GM18498 (cell line): ENCODE data around the gene ZNF93.
"Not testable (repeated sequence)": the region's sequence is repeated elsewhere in the genome, so short reads cannot be mapped to it uniquely, and the experiment has no call there.

Experiments used
- ATAC-seq: cut with Tn5 transposase; IDR thresholded peaks from one replicate; pipeline ENCODE4 v1.9.1; 2021; ENCODE audit warnings: mild to moderate bottlenecking, moderate library complexity; ENCODE audit not compliant: unreplicated experiment

ZNF93 gene

GRCh38 chr19:19933432-19934314 lies 32.9 kb downstream of the ZNF93 start:
- ATAC-seq = not testable (repeated sequence)

DNA sequence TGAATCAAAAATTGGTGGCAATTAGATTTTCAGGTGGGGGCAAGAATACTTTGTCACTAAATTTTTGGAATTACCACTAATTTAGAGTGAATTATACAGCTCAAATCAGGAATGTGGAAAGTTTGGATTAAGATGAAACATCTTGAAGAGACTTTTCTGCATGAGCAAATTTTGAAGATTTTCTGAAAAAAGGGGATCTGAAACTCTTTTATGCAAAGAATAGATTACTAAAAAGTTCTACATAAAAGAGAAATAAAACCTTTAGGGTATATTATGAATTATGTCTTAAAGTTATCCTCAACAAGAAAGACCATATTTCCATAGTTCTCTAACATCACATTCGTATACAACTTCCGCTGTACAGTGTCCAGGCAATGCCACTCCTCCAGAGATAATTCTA lies 36.7 kb downstream of the ZNF93 start:
- ATAC-seq = no peak

- ATAC-seq = no peak
These were observed 37.7 kb downstream of the ZNF93 start for GRCh38 chr19:19938449-19938848.

DNA sequence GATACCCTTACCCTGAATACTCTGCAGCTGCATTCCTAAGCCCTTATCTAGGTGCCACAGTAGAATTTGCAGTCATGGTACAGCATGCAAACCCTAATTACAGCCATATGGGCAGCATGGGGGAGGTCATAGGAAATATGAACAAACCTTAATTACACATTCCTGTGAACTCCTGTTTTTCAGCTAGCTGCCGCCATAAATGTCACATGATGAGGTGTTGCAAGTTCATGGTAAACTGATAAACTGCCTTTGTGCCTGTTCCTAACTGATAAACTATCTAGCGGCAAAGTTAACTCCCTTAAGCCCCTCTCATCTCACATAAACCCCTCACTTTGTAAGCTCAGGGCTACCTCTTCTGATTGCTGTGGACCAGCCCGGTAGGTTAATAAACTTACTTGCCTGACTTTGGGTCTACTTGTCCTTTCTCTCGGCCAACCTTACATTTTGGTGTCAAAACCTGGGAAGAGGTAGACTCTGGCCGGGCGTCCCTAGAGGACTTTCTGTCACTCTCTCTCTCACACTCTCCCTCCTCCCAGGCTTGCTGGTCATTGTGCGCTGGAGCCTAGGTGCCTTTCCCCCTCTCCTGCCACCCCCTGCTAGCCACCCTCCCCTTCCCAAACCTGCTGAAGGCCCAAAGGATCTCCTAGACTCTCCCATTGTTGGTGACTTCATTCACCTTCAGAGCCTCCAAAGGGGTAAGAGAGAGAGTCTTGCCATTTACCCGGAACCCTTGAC lies 43.3 kb downstream of the ZNF93 start:
- ATAC-seq = no peak

- no peak for ATAC-seq
These were observed 43.8 kb downstream of the ZNF93 start for GRCh38 chr19:19944583-19944880.

GRCh38 chr19:19946226-19946625 lies 45.5 kb downstream of the ZNF93 start:
- no peak for ATAC-seq

- no peak for ATAC-seq
These were observed 48.1 kb downstream of the ZNF93 start for GRCh38 chr19:19948800-19949199.

DNA sequence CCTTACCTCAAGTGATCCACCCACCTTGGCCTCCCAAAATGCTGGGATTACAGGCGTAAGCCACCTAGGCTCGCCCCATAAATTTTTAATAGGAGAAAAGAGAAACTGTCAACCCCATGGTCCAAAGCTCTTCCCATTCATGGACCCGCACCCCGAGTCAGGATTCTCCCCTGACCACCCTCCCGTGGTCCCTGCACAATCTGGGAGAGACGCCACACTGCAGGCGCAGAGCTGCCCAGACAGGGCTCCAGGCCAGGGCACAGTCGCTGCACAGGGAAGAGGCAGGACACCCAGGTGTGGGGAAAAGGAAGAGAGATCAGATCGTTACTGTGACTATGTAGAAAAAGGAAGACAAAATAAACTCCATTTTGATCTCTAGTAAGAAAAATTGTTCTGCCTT lies 54.5 kb downstream of the ZNF93 start:
- ATAC-seq = no peak

DNA sequence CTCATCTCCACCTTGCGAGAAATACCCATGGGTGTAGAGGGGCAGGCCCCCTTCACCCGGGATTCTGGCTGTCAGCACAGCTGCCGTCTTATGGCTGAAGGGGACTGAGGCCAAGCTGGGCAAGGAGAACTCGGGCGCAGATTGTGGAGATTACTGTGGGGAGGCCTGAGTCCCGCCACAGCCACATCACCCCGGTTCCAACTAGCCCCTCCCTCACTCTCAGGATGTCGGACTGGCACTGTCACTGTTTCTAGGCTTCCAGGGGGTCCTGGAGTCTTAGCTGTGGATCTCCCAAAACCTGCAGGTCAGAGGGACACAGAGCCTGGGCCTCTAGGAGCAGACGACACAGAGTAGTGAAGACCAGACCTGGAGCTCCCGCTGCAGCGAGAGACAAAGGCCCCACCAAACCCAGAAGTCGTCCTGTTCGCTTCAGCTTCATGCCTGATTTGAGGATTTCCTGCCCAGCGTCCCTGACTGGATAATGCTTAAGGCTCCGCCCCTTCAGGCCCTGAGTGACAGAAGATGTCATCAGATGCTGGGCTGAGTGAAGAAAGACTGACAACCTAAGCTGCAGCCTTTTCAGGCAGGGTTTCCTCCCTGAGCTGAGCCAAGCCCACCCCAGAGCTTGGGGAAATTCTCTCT lies 55.8 kb downstream of the ZNF93 start:
- ATAC-seq = no peak

DNA sequence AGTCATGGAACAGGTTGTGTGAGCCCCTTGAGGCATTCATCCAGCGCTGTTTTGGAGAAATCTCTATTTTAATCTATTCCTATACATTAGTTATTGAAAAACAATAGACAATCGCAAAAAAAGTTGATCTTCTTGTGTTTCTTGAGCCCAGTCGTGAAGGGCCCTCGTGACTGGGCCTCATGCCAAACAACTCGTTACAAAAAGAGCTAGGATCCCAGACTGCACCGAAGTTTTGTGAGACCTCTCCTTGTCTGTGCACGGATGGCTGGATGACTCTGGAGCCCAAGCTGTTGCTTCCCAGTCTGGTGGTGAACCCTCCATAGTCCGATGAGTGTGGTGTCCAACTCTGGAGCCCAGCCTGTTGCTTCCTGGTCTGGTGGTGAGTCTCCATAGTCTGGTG lies 57.0 kb downstream of the ZNF93 start:
- ATAC-seq = not testable (repeated sequence)

DNA sequence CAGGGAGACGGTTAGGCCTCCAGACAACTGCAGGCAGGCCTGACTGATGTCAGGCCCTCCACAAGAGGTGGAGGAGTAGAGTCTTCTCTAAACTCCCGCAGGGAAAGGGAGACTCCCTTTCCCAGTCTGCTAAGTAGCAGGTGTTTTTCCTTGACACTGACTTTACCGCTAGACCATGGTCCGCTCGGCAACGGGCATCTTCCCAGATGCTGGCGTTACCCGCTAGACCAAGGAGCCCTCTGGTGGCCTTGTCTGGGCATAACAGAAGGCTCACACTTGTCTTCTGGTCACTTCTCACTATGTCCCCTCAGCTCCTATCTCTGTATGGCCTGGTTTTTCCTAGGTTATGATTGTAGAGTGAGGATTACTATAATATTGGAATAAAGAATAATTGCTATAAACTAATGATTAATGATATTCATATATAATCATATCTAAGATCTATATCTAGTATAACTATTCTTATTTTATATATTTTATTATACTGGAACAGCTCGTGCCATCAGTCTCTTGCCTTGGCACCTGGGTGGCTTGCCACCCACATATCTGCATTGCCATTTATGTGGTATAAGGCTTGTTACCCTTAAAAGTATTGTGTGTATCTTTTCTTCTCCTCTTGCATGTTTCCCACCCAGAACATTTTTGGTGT lies 58.5 kb downstream of the ZNF93 start:
- not testable (repeated sequence) for ATAC-seq

GRCh38 chr19:19964416-19964815 lies 63.7 kb downstream of the ZNF93 start:
- ATAC-seq = no peak

GRCh38 chr19:19966126-19966525 lies 65.4 kb downstream of the ZNF93 start:
- ATAC-seq = not testable (repeated sequence)

DNA sequence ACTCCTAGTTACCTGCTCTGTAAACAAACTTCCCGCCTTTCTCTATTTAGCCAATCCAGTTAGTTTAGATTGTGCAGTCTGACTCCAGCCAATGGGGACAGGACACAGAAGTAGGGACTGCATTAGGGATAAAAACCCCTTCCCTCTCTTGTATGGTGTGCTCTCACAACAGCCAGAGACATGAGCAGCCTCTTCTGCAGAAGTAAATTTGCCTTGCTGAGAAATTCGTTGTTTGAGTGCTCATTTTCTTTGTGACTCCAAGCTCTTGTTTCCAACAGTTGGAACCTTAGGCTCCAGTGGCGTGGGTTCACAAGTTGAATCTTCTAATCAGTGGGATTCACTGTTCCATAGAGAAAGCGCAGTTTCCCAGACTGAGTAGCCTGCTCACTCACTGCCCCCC lies 66.1 kb downstream of the ZNF93 start:
- no peak for ATAC-seq
